GM10266 (cell line): ENCODE measurements around the gene ROR1.

Experiments used
- DNase-seq: peaks from one replicate; pipeline ENCODE4 v3.0.0; 2012; ENCODE audit errors: extremely low spot score
- CTCF ChIP-seq: IDR thresholded peaks from 2 replicates; pipeline ENCODE4 v1.5.1; 2012; ENCODE audit warnings: mild to moderate bottlenecking, low read depth; ENCODE audit not compliant: control insufficient read depth, insufficient read depth; ENCODE audit errors: missing control alignments

The ROR1 gene

GRCh38 chr1:64167176-64167575 is 393.4 kb downstream of the ROR1 start:
- no peak for TF ChIP-seq CTCF
- DNase-seq: no peak

GRCh38 chr1:64171246-64171645 is 397.4 kb downstream of the ROR1 start:
- no peak for TF ChIP-seq CTCF
- no peak for DNase-seq

GRCh38 chr1:64171797-64172281 is 398.0 kb downstream of the ROR1 start:
- no peak for DNase-seq

GRCh38 chr1:64172458-64172983 is 398.7 kb downstream of the ROR1 start:
- no peak for TF ChIP-seq CTCF
- no peak for DNase-seq

More at GRCh38 chr1:64171797-64172281, 398.0 kb downstream of the ROR1 start:
- TF ChIP-seq CTCF: no peak

- no peak for DNase-seq
- TF ChIP-seq CTCF: no peak
Observed at GRCh38 chr1:64173336-64173940, 399.6 kb downstream of the ROR1 start.

GRCh38 chr1:64175639-64176038 is 401.8 kb downstream of the ROR1 start:
- no peak for TF ChIP-seq CTCF
- DNase-seq: no peak

- DNase-seq: no peak
- no peak for TF ChIP-seq CTCF
Observed at GRCh38 chr1:64176659-64177058, 402.8 kb downstream of the ROR1 start.
